HG02973 (cell line): ENCODE measurements around the gene RNF123.
A peak's percentile ranks its signal among the peaks of the same experiment; 100 is the strongest.

ENCODE experiments used
- ATAC-seq: cut with Tn5 transposase; IDR thresholded peaks from one replicate; pipeline ENCODE4 v1.9.1; 2021; ENCODE audit warnings: moderate library complexity; ENCODE audit not compliant: unreplicated experiment

Gene RNF123

DNA sequence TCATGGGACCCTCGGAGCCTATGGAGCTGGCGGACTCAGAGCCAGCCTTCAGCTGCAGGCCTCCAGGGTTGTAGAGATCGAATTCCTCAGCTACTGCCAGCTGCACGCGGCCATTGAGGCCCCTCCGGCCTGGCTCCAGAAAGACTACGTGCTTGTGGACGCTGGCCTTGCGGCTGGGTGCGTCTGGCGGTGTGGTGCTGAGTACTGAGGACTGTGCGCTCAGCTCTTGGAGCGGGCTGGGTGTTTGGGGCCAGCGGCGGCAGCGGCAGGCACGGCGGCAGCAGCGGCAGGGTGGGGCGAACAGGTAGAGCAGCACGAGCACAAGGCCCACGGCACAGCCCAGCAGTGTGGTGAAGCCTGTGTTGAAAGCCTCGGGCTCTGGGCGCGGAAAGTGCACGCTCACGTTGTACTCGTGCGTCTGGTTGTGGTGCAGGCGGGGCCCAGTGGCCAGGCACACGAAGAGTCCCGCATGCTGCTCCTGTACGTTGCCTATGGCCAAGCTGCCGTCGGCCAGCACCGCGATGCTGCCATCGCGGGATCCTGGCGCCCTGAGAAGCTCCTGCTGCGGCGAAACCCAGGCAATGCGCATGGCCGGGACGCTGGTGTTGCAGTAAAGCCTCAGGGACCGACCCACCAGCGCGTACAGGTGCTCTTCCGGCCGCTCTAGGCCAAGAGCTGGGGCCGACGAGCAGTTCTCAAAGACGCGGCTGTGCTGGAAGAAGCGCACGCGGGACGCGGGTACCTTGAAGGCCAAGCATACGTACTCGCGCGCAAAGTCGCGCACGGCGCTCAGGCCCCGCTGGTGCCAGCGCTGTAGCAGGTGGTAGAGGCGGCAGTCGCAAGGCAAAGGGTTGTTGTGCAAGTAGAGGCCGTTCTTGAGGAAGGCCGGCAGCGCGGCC is 28.9 kb downstream of the RNF123 start:
- no peak for ATAC-seq

GRCh38 chr3:49718858-49719213 is 29.5 kb downstream of the RNF123 start:
- ATAC-seq = no peak

GRCh38 chr3:49719214-49719884 is 30.0 kb downstream of the RNF123 start, which contains the start of gene AMIGO3:
TSS of gene AMIGO3 (minus strand) at chr3:49719684. CDS start at chr3:49719465, 219 bp downstream.
- peak; percentile 46 for ATAC-seq

DNA sequence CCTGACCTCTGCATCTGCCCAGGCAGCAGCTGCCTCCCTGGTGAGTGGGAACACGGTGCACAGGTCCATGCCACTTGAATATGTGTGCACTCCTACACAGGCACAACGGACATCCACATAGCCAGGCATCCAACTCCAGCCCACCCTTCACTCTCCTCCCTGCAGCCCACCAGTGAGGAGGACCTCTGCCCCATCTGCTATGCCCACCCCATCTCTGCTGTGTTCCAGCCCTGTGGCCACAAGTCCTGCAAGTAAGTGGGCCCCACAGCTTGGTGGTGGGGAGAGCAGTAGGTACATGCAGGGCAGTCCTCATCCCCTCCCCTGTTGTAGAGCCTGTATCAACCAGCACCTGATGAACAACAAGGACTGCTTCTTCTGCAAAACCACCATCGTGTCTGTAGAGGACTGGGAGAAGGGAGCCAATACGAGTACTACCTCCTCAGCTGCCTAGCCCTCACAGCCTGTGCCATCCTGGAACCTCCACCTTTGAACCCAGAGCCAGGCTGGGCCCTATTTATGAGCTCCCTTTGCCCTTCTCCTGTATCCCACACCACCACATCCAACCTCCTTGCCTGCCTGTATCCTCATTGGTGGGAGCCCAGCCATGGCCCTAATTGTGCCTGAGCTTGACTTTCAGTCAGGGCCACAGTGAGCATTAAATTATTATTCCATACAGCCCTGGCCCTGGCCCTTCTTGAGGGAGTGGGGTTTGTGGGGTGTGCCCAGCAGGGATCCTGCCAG is 31.7 kb downstream of the RNF123 start:
- ATAC-seq = no peak

GRCh38 chr3:49721596-49721895 is 32.2 kb downstream of the RNF123 start:
- no peak for ATAC-seq

DNA sequence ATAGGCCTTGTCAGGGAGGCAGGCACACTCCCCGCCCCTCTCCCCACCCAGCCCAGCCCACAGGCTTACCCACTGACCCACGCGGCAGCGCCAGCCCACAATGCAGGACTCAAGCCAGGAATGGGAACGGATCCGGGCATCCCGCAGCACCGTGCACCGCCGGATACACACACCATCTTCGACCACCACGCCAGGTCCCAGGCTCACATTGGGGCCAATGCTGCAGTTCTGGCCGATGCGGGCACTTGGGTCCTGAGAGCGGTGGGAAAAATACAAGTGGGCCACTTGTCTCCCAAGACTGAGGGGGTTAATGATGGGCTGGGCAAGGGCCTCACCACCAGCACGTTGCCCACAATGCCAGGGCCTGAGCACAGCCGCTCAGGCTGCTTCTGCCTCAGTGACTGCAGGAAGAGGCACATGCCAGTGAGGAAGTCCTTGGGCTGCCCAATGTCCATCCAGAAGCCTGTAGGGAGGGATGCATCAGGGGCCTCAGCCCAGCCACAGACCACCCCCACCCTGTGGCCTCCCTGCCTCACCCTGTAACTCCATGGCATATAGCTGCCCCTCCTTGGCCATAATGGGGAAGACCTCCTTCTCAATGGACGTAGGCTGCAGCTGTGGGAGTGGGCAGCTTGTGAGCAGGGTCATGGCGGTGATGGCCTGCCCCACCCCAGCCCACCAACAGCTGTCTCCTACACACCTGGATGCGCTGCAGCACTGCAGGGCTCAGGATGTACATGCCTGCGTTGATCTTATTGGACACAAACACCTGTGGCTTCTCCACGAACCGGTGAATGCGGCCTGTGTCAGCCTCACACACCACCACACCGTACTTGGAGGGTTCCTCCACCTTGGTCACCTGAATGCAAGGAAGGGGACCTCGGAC is 32.8 kb downstream of the RNF123 start:
- ATAC-seq = no peak

GRCh38 chr3:49722896-49723295 is 33.5 kb downstream of the RNF123 start:
- no peak for ATAC-seq

- ATAC-seq = no peak
Measured at GRCh38 chr3:49723296-49723627, 33.9 kb downstream of the RNF123 start.

GRCh38 chr3:49723628-49724551 is 34.5 kb downstream of the RNF123 start, which contains the start of gene GMPPB:
TSS of gene GMPPB (minus strand) at chr3:49723951. CDS start at chr3:49723726, 225 bp downstream.
- peak; percentile 75 for ATAC-seq

DNA sequence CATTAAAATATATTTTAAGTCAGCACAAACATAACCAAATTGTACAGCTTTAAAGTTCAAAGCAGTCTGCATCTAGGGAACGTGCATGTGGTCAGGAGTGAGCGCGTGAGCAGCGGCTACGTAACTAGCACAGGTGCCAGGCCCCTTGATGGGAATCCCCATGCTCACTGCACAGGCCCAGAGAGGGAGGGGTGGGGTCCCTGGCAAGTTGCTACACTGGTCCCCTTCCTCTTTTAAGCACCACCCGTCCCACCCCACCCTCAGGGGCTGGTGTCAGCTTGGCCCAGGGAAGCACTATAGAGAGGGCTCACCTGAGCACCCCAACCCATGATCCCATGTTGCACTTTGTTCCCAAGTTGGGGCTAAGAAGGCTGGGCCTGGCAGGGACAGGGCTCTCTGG is 35.2 kb downstream of the RNF123 start:
- no peak for ATAC-seq

DNA sequence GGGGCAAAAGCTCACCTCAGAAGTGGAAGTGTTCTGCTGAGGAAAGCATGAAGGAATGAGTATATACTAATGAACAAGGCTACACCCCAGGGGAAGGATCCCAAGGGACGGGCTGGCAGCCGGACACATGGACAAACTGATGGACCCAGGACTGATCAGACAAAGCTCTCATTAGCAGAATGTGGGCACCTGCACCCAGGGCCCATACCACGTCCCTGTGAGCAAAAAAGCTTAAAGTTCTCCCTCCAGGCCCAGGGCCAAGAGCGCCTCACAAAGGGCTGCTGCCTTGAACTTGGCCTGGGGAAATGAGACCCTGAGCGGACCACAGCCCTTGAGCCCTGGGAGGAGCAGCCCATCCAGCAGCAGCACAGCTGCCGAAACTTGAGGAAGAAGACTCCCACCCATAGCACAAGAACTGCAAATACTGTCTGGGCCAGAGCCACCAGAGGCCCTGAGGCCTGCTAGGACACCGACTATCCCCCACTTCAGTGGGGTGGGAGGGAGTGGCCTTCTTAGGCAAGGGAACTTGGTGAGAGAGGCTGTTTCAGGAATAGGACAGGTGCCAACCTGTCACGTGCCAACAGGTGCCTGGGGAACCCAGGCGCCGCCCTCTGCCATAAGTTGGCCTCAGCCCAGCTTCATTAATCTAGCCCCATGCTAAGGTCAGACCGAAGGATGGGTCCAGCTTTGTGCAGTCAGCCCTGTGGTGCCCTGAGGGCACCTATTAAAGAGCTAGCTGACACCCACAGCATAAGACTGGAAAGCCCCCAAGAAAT is 36.7 kb downstream of the RNF123 start:
- ATAC-seq = no peak

- no peak for ATAC-seq
Measured at GRCh38 chr3:49727154-49727923, 38.0 kb downstream of the RNF123 start.

- no peak for ATAC-seq
Measured at GRCh38 chr3:49727924-49728361, 38.6 kb downstream of the RNF123 start.

DNA sequence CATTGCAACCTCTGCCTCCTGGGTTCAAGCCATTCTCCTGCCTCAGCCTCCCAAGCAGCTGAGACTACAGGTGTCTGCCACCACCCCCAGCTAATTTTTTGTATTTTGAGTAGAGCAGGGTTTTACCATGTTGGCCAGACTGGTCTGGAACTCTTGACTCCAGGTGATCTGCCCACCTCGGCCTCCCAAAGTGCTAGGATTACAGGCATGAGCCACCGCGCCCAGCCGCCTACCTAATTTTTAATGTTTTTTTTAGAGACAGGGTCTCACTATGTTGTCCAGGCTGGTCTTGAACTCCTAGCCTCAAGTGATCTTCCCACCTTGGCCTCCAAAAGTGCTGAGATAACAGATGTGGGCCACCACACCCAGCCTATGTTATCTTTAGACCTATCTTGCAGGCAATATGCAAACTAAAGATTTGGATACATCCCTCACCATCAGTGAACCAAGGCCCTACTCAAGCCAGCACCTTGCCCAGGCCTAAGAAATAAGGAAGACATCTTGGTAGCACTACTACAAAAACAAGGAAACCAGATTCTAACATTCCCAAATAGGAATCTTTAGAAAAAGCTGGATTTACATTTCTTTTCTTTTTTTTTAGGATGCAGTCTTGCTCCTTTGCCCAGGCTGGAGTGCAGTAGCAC is 40.7 kb downstream of the RNF123 start:
- no peak for ATAC-seq

GRCh38 chr3:49732597-49732996 is 43.2 kb downstream of the RNF123 start:
- ATAC-seq = no peak

GRCh38 chr3:49733551-49733950 is 44.2 kb downstream of the RNF123 start:
- ATAC-seq = no peak

GRCh38 chr3:49734752-49735151 is 45.4 kb downstream of the RNF123 start:
- ATAC-seq = no peak
